Activated T-cell treated with anti-CD3 and anti-CD28 coated beads, Interleukin-2, amount 50 U/mL, for 48 hours (primary cell): Measurements from ENCODE around the gene POLR1E.

Source experiments
- DNase-seq, 2 experiments: peaks; one replicate each; pipeline ENCODE4 v3.0.0-alpha.2; 2020

The POLR1E gene

GRCh38 chr9:37540634-37541033 is 54.9 kb downstream of the POLR1E start:
- DNase-seq, result no peak

GRCh38 chr9:37541465-37541864 is 55.7 kb downstream of the POLR1E start:
- no peak for DNase-seq

GRCh38 chr9:37542488-37542887 is 56.7 kb downstream of the POLR1E start:
- no peak for DNase-seq

GRCh38 chr9:37542895-37543294 is 57.1 kb downstream of the POLR1E start:
- DNase-seq, result no peak

- no peak for DNase-seq
These were observed 57.7 kb downstream of the POLR1E start for GRCh38 chr9:37543468-37543867.

- no peak for DNase-seq
These were observed 61.7 kb downstream of the POLR1E start for GRCh38 chr9:37547328-37547878.

GRCh38 chr9:37549527-37549926 is 63.8 kb downstream of the POLR1E start:
- DNase-seq, result no peak

GRCh38 chr9:37550781-37551180 is 65.0 kb downstream of the POLR1E start:
- no peak for DNase-seq

- DNase-seq, result no peak
These were observed 65.7 kb downstream of the POLR1E start for GRCh38 chr9:37551468-37551867.

- DNase-seq, result no peak
These were observed 66.1 kb downstream of the POLR1E start for GRCh38 chr9:37551888-37552287.
